ENCODE measurements around the gene PCDHA2. TPM values are rescaled to one million over a fixed set of nuclear protein-coding genes. Genes with fewer than 3 reads are reported as not detected.
"Not testable (repeated sequence)": the region's sequence is repeated elsewhere in the genome, so short reads cannot be mapped to it uniquely, and the experiment has no call there.

Gene PCDHA2
- total and polyA plus RNA-seq, 8 donors, result 0.15 to 0.52 (median 0.35) TPM

GRCh38 chr5:140823475-140823874, 28.8 kb downstream of the PCDHA2 start:
- H3K4me3 ChIP-seq, result no peak overlapping the region
- TF ChIP-seq, protein P1, sequence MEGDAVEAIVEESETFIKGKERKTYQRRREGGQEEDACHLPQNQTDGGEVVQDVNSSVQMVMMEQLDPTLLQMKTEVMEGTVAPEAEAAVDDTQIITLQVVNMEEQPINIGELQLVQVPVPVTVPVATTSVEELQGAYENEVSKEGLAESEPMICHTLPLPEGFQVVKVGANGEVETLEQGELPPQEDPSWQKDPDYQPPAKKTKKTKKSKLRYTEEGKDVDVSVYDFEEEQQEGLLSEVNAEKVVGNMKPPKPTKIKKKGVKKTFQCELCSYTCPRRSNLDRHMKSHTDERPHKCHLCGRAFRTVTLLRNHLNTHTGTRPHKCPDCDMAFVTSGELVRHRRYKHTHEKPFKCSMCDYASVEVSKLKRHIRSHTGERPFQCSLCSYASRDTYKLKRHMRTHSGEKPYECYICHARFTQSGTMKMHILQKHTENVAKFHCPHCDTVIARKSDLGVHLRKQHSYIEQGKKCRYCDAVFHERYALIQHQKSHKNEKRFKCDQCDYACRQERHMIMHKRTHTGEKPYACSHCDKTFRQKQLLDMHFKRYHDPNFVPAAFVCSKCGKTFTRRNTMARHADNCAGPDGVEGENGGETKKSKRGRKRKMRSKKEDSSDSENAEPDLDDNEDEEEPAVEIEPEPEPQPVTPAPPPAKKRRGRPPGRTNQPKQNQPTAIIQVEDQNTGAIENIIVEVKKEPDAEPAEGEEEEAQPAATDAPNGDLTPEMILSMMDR (IDR thresholded peaks at IDR 0.05), result no peak
- no peak for ATAC-seq
- H3K36me3 ChIP-seq, result no peaks in the 10 kb centered on the region
- DNase-seq, result peak in 1 of 4 donors; percentile 72
- intact Hi-C loops (cut with DNase I), result no loop called here
- H3K9me3 ChIP-seq, result peaks cover 0 to 46% of the 10 kb centered on the region in 2 donors
- peaks cover 21 to 79% of the 10 kb centered on the region in 2 donors for H3K27me3 ChIP-seq
- H3K27ac ChIP-seq, result no peak overlapping the region
- no peaks in the 10 kb centered on the region for H3K4me1 ChIP-seq

- H3K27me3 ChIP-seq, result peaks cover 21 to 81% of the 10 kb centered on the region in 2 donors
- H3K4me3 ChIP-seq, result no peak within 1 kb of the TSS
- DNase-seq (no peak), ATAC-seq (peak; percentile 30)
- intact Hi-C loops (cut with DNase I), result no loop called here
- no peak within 1 kb of the TSS for H3K27ac ChIP-seq
- no peaks in the 10 kb centered on the region for H3K4me1 ChIP-seq
- TF ChIP-seq, protein P1 (IDR thresholded peaks at IDR 0.05), result no peak
- H3K9me3 ChIP-seq, result peaks cover 0 to 48% of the 10 kb centered on the region in 2 donors
- H3K36me3 ChIP-seq, result no peaks in the 10 kb centered on the region
These were observed 33.2 kb downstream of the PCDHA2 start, which contains the start of gene PCDHA6 for GRCh38 chr5:140827704-140828361. Gene PCDHA6, plus strand, starts transcription at chr5:140827960. Its CDS starts 132 bp downstream, at chr5:140828092.

DNA sequence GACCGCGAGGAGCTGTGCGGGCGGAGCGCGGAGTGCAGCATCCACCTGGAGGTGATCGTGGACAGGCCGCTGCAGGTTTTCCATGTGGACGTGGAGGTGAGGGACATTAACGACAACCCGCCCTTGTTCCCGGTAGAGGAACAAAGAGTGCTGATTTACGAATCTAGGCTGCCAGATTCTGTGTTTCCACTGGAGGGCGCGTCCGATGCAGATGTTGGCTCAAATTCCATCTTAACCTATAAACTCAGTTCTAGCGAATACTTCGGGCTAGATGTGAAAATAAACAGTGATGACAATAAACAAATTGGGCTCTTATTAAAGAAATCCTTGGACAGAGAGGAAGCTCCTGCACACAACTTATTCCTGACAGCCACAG, 33.7 kb downstream of the PCDHA2 start:
- Histone ChIP-seq H3K9me3 (peaks cover 0 to 42% of the 10 kb centered on the region in 2 donors), H3K36me3 (no peaks in the 10 kb centered on the region), H3K27ac (no peak overlapping the region), H3K4me1 (no peaks in the 10 kb centered on the region), H3K27me3 (peaks cover 21 to 76% of the 10 kb centered on the region in 2 donors), H3K4me3 (no peak overlapping the region)
- no peak for DNase-seq
- intact Hi-C loops (cut with DNase I), result no loop called here
- TF ChIP-seq, protein P1 (IDR thresholded peaks at IDR 0.05), result no peak
- ATAC-seq, result no peak

GRCh38 chr5:140829511-140830501, 35.2 kb downstream of the PCDHA2 start:
- not testable (repeated sequence) for H3K27ac ChIP-seq
- peak in 1 of 4 donors; percentile 66 for DNase-seq
- H3K27me3 ChIP-seq, result peaks cover 21 to 78% of the 10 kb centered on the region in 2 donors

GRCh38 chr5:140833993-140834392, 39.3 kb downstream of the PCDHA2 start, which contains the start of gene PCDHA7:
Gene PCDHA7, plus strand, starts transcription at chr5:140834269. Its CDS starts 115 bp downstream, at chr5:140834384.
- H3K9me3 ChIP-seq, result peaks cover 0 to 40% of the 10 kb centered on the region in 2 donors
- peaks cover 5 to 82% of the 10 kb centered on the region in 2 donors for H3K27me3 ChIP-seq
- H3K4me1 ChIP-seq, result no peaks in the 10 kb centered on the region
- peak within 1 kb of the TSS in 1 of 2 donors; percentile 10 for H3K4me3 ChIP-seq
- DNase-seq (peak in 1 of 4 donors; percentile 10), ATAC-seq (no peak)
- intact Hi-C loops (cut with DNase I), result no loop called here
- H3K27ac ChIP-seq, result no peak within 1 kb of the TSS
- TF ChIP-seq, protein P1 (IDR thresholded peaks at IDR 0.05), result no peak
- no peaks in the 10 kb centered on the region for H3K36me3 ChIP-seq

More at GRCh38 chr5:140829511-140830501, 35.2 kb downstream of the PCDHA2 start:
- peaks cover 0 to 41% of the 10 kb centered on the region in 2 donors for H3K9me3 ChIP-seq
- H3K36me3 ChIP-seq; intact Hi-C loops (cut with DNase I); H3K4me1 ChIP-seq; H3K4me3 ChIP-seq; ATAC-seq: not testable (repeated sequence)

GRCh38 chr5:140834439-140835008, 39.9 kb downstream of the PCDHA2 start:
- Histone ChIP-seq H3K9me3 (peaks cover 0 to 35% of the 10 kb centered on the region in 2 donors), H3K27me3 (peaks cover 5 to 82% of the 10 kb centered on the region in 2 donors), H3K4me3 (peak overlapping the region in 1 of 2 donors; percentile 10)
- H3K27ac ChIP-seq; ATAC-seq; H3K4me1 ChIP-seq; H3K36me3 ChIP-seq; intact Hi-C loops (cut with DNase I): not testable (repeated sequence)
- peak in 1 of 4 donors; percentile 54 for DNase-seq
